HCT116 (cell line): ENCODE results near the gene ARHGAP31. TPM values are rescaled to one million over a fixed set of nuclear protein-coding genes. Genes with fewer than 3 reads are reported as not detected.

Source experiments
- ATAC-seq: fragments of 200-7000 bp; cut with Tn5 transposase; 2 replicates; pipeline ENCODE4 v1.9.1; 2020; ENCODE audit warnings: mild to moderate bottlenecking, moderate library complexity
- BruUV-seq: library from RNA; stranded (reverse); fragments of 400-500 nt; replicated peaks from 2 replicates; lab custom pipeline; 2021; lab: Mats Ljungman, UMichigan
- CTCF ChIA-PET: fragments of 300-600 bp; sonication (Branson Sonifier 250); formaldehyde crosslinking; loops from one replicate; lab custom pipeline; 2021; ENCODE audit warnings: antibody characterized with exemption; lab: Charles Lee
- POLR2A ChIA-PET: fragments of 300-600, 350-600 bp; sonication (Branson Sonifier 250); formaldehyde crosslinking; loops from one replicate; lab custom pipeline; 2021; ENCODE audit warnings: antibody characterized with exemption; lab: Charles Lee
- RAD21 ChIA-PET, 2 experiments: fragments of 300-600 bp; sonication (Branson Sonifier 250); formaldehyde crosslinking; loops; one replicate each; lab custom pipeline; 2023; ENCODE audit warnings: low total read pairs in 2 of 2; ENCODE audit not compliant: uncharacterized antibody in 2 of 2, unreplicated experiment in 2 of 2, low non-redundant PET in 1 of 2; lab: Charles Lee
- DNase-seq: peaks from one replicate; pipeline ENCODE4 v3.0.0-alpha.2; 2010; ENCODE audit warnings: low read depth, low spot score
- H2AFZ ChIP-seq: fragments of 200-600 bp; shearing (Covaris generic), sonication (generic); 2 replicates; pipeline ENCODE4 v1.6.1; 2017; ENCODE audit warnings: low read depth, mixed run types, mixed read lengths, antibody characterized with exemption, low read length; ENCODE audit not compliant: poor library complexity, severe bottlenecking
- H3K27ac ChIP-seq: 2 replicates; pipeline ENCODE4 v1.5.1; 2012; ENCODE audit warnings: low read depth, low read length
- H3K27me3 ChIP-seq: fragments of 200-600 bp; sonication (generic); 2 replicates; pipeline ENCODE4 v1.6.1; 2016; ENCODE audit warnings: mixed run types, low read length, mixed read lengths; ENCODE audit not compliant: insufficient read depth
- H3K36me3 ChIP-seq, 2 experiments: fragments of 200-500 bp in 1 of 2; fragments of 200-600 bp in 1 of 2; sonication (Bioruptor generic) in 1 of 2; sonication (generic) in 1 of 2; 2 replicates each; pipeline versions ENCODE4 v1.5.1 to v1.6.1; 2014 to 2016; ENCODE audit warnings: low read length in 2 of 2, inconsistent platforms in 1 of 2, mixed read lengths in 1 of 2, mixed run types in 1 of 2; ENCODE audit not compliant: insufficient read depth in 2 of 2, control insufficient read depth in 1 of 2
- H3K4me1 ChIP-seq, 2 experiments: fragments of 200-600 bp in 1 of 2; sonication (generic) in 1 of 2; 2 replicates each; pipeline versions ENCODE4 v1.5.1 to v1.6.1; 2012 to 2017; ENCODE audit warnings: low read length in 2 of 2, inconsistent platforms in 1 of 2, mild to moderate bottlenecking in 1 of 2, mixed read lengths in 1 of 2, mixed run types in 1 of 2, moderate library complexity in 1 of 2; ENCODE audit not compliant: insufficient read depth in 2 of 2, control insufficient read depth in 1 of 2
- H3K4me2 ChIP-seq: fragments of 200-600 bp; sonication (generic); 2 replicates; pipeline ENCODE4 v1.6.1; 2017; ENCODE audit warnings: mixed run types, low read length, mixed read lengths
- H3K4me3 ChIP-seq, 2 experiments: fragments of 200-600 bp in 1 of 2; sonication (generic) in 1 of 2; replicated peaks in 1 of 2; 2 replicates each; pipeline ENCODE4 v1.5.1; 2011 to 2016; ENCODE audit warnings: low read length in 2 of 2, control low read depth in 1 of 2, low read depth in 1 of 2, mild to moderate bottlenecking in 1 of 2, mixed read lengths in 1 of 2, mixed run types in 1 of 2
- H3K79me2 ChIP-seq: fragments of 200-600 bp; sonication (generic); 2 replicates; pipeline ENCODE4 v1.6.1; 2017; ENCODE audit warnings: mild to moderate bottlenecking, mixed run types, low read length, moderate library complexity, mixed read lengths; ENCODE audit not compliant: insufficient read depth
- H3K9ac ChIP-seq: fragments of 200-600 bp; sonication (generic); 2 replicates; pipeline ENCODE4 v1.6.1; 2016; ENCODE audit warnings: low read length, mixed read lengths
- H3K9me2 ChIP-seq: fragments of 200-600 bp; sonication (generic), shearing (Covaris generic); 2 replicates; pipeline ENCODE4 v1.6.1; 2017; ENCODE audit warnings: mixed run types, mild to moderate bottlenecking, moderate library complexity; ENCODE audit not compliant: insufficient read depth
- H3K9me3 ChIP-seq, 2 experiments: fragments of 200-500 bp in 1 of 2; fragments of 200-600 bp in 1 of 2; sonication (Bioruptor generic) in 1 of 2; sonication (generic) in 1 of 2; 2 replicates each; pipeline ENCODE4 v1.6.1; 2014 to 2017; ENCODE audit warnings: low read length in 2 of 2, mixed read lengths in 2 of 2, inconsistent platforms in 1 of 2, low read depth in 1 of 2, mild to moderate bottlenecking in 1 of 2, mixed run types in 1 of 2, moderate library complexity in 1 of 2; ENCODE audit not compliant: control insufficient read depth in 1 of 2, insufficient read depth in 1 of 2
- H4K20me1 ChIP-seq: fragments of 200-600 bp; sonication (generic), shearing (Covaris generic); 2 replicates; pipeline ENCODE4 v1.6.1; 2017; ENCODE audit warnings: mixed run types, mild to moderate bottlenecking, moderate library complexity; ENCODE audit not compliant: insufficient read depth
- CBX3 ChIP-seq: IDR thresholded peaks from 2 replicates; pipeline ENCODE4 v1.6.1; 2012; ENCODE audit warnings: low read depth
- CEBPB ChIP-seq: IDR thresholded peaks from 2 replicates; pipeline ENCODE4 v1.6.1; 2012; ENCODE audit warnings: low read depth
- CTCF ChIP-seq, 3 experiments: fragments of 200-600 bp in 1 of 3; sonication (generic) in 1 of 3; IDR thresholded peaks in 2 of 3; conservative IDR thresholded peaks in 1 of 3; 2 replicates each; pipeline ENCODE4 v1.5.1; 2012 to 2017; ENCODE audit warnings: low read depth in 2 of 3, low read length in 2 of 3, antibody characterized with exemption in 1 of 3, borderline replicate concordance in 1 of 3, control low read depth in 1 of 3, mild to moderate bottlenecking in 1 of 3, mixed read lengths in 1 of 3, mixed run types in 1 of 3, moderate library complexity in 1 of 3; ENCODE audit not compliant: insufficient read depth in 1 of 3
- EGR1 ChIP-seq: IDR thresholded peaks from 2 replicates; pipeline ENCODE4 v1.6.1; 2012; ENCODE audit warnings: low read depth
- ELF1 ChIP-seq: IDR thresholded peaks from 2 replicates; pipeline ENCODE4 v1.6.1; 2012; ENCODE audit warnings: low read depth, borderline replicate concordance
- EZH2 ChIP-seq: fragments of 200-600 bp; sonication (generic); IDR thresholded peaks from 2 replicates; pipeline ENCODE4 v1.6.1; 2017; ENCODE audit warnings: antibody characterized with exemption, mixed run types
- EZH2phosphoT487 ChIP-seq: fragments of 200-600 bp; IDR thresholded peaks from 2 replicates; pipeline ENCODE4 v1.6.1; 2018; ENCODE audit warnings: antibody characterized with exemption, borderline replicate concordance
- FOSL1 ChIP-seq: IDR thresholded peaks from 2 replicates; pipeline ENCODE4 v1.6.1; 2012; ENCODE audit warnings: low read depth
- JUND ChIP-seq: IDR thresholded peaks from 2 replicates; pipeline ENCODE4 v1.6.1; 2012
- MAX ChIP-seq: IDR thresholded peaks from 2 replicates; pipeline ENCODE4 v1.6.1; 2012
- POLR2A ChIP-seq: IDR thresholded peaks from 2 replicates; pipeline ENCODE4 v1.7.0; 2011; ENCODE audit warnings: borderline replicate concordance; ENCODE audit not compliant: insufficient read depth, insufficient read length; ENCODE audit errors: extremely low read depth
- POLR2AphosphoS5 ChIP-seq: IDR thresholded peaks from 2 replicates; pipeline ENCODE4 v1.6.1; 2011; ENCODE audit warnings: mild to moderate bottlenecking, low read depth, low read length, moderate library complexity
- RAD21 ChIP-seq: IDR thresholded peaks from 2 replicates; pipeline ENCODE4 v1.6.1; 2012; ENCODE audit warnings: low read depth, mild to moderate bottlenecking
- SIN3A ChIP-seq: IDR thresholded peaks from 2 replicates; pipeline ENCODE4 v1.6.1; 2012; ENCODE audit warnings: low read depth
- SP1 ChIP-seq: IDR thresholded peaks from 2 replicates; pipeline ENCODE4 v1.6.1; 2012; ENCODE audit warnings: low read depth
- SRF ChIP-seq: IDR thresholded peaks from 2 replicates; pipeline ENCODE4 v1.6.1; 2012; ENCODE audit warnings: low read depth
- TCF7L2 ChIP-seq: IDR thresholded peaks from 2 replicates; pipeline ENCODE4 v1.7.0; 2011; ENCODE audit warnings: borderline replicate concordance, inconsistent platforms; ENCODE audit not compliant: insufficient read depth, insufficient read length; ENCODE audit errors: extremely low read depth
- YY1 ChIP-seq: IDR thresholded peaks from 2 replicates; pipeline ENCODE4 v1.6.1; 2011; ENCODE audit warnings: low read length, low read depth, moderate library complexity, mild to moderate bottlenecking; ENCODE audit not compliant: insufficient replicate concordance; ENCODE audit errors: extremely low read depth
- ZFX ChIP-seq: fragments of 450-650 bp; IDR thresholded peaks from 2 replicates; pipeline ENCODE4 v1.6.1; 2017
- ZNF274 ChIP-seq: fragments of 200-500 bp; sonication (Bioruptor generic); IDR thresholded peaks from 2 replicates; pipeline ENCODE4 v1.6.1; 2014; ENCODE audit warnings: mild to moderate bottlenecking, low read depth, low read length, inconsistent platforms
- intact Hi-C: fragments of 100-400 bp; cut with micrococcal nuclease; formaldehyde crosslinking; loops from 2 replicates; pipeline ENCODE4 v1.10.0; 2022
- total RNA-seq: library from RNA; stranded (reverse); gene quantifications from one replicate; pipeline ENCODE4 v1.2.1, GENCODE V29; 2021; ENCODE audit not compliant: unreplicated experiment

Gene ARHGAP31
- total RNA-seq, 1 experiment from 2014 or later, result 0.93 TPM

GRCh38 chr3:119409844-119410243, 115.7 kb downstream of the ARHGAP31 start:
- no peaks in the 10 kb centered on the region for H3K4me1 ChIP-seq
- POLR2A ChIA-PET, result no interaction called here
- DNase-seq (no peak), ATAC-seq (no peak)
- H3K9ac ChIP-seq, result no peak overlapping the region
- BruUV-seq, result no TSS peak
- H3K27ac ChIP-seq, result no peak overlapping the region
- H3K9me3 ChIP-seq, result no peaks in the 10 kb centered on the region
- no peak overlapping the region for H3K4me3 ChIP-seq
- no peaks in the 10 kb centered on the region for H3K36me3 ChIP-seq
- H2AFZ ChIP-seq, result no peak overlapping the region
- RAD21 ChIA-PET, result no interaction called here
- CTCF ChIA-PET, result no interaction called here
- intact Hi-C loops, result no loop called here
- H3K79me2 ChIP-seq, result no peaks in the 10 kb centered on the region
- TF ChIP-seq POLR2A (no peak), SP1 (no peak), FOSL1 (no peak), RAD21 (no peak), SRF (no peak), ZNF274 (no peak), MAX (no peak), ZFX (no peak), EGR1 (no peak), EZH2 (no peak), JUND (no peak), ELF1 (no peak), CTCF (IDR thresholded peaks at IDR 0.05 in 2 of 3, conservative IDR thresholded peaks at IDR 0.05 in 1 of 3; ENCODE audit: borderline replicate concordance in 1 of 3, insufficient read depth in 1 of 3, low read depth in 2 of 3, low read length in 2 of 3) (no peak), TCF7L2 (no peak), SIN3A (no peak), YY1 (no peak), CBX3 (no peak), EZH2phosphoT487 (no peak), CEBPB (no peak), POLR2AphosphoS5 (no peak)
- H3K4me2 ChIP-seq, result no peak overlapping the region
- no peaks in the 10 kb centered on the region for H3K27me3 ChIP-seq
- H3K9me2 ChIP-seq, result no peaks in the 10 kb centered on the region
- H4K20me1 ChIP-seq, result no peaks in the 10 kb centered on the region
